Activated effector memory CD4-positive, alpha-beta T cell treated with anti-CD3 and anti-CD28 coated beads, Interleukin-2, amount 50 U/mL, for 16 hours (primary cell): ENCODE results near the gene HOXA1.

Experiments used
- DNase-seq: peaks from one replicate; pipeline ENCODE4 v3.0.0-alpha.2; 2020

Gene HOXA1

GRCh38 chr7:27095897-27096767, at the start of gene HOXA1:
TSS of gene HOXA1 (minus strand) at chr7:27096000. CDS start at chr7:27095912, 88 bp downstream.
- DNase-seq, result peak; percentile 90

DNA sequence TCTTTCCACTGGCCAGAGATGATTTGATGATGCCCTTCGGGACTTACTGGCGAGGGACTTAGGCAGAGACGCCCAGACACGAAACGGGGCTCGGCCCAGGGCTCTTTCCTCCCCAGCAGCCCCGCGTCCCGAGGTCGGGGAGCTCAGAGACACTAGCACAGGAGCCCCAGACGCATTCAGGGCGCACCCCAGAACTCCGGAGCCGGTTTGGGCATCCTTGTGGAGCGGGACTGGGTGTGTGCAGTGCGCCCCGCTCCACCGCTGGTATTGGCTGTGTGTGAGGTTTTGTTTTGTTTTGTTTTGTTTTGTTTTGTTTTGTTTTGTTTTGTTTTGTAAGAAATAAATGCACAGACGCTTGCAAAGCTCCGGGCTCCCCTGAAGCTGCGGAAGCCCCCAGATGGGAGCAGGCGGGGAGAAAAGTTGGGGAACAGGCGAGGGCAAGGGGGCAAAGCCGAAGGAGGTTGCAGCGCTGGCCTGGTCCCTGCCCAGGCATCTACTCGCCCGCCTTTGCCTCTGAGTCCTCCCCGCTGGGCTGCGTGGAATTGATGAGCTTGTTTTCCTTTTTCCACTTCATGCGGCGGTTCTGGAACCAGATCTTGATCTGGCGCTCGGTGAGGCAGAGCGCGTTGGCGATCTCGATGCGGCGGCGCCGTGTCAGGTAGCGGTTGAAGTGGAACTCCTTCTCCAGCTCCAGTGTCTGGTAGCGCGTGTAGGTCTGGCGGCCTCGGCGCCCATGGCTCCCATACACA, 49.5 kb upstream of the HOXA1 start:
- DNase-seq, result peak; percentile 60

- DNase-seq, result peak; percentile 36
Observed at GRCh38 chr7:27144781-27145164, 49.0 kb upstream of the HOXA1 start.

DNA sequence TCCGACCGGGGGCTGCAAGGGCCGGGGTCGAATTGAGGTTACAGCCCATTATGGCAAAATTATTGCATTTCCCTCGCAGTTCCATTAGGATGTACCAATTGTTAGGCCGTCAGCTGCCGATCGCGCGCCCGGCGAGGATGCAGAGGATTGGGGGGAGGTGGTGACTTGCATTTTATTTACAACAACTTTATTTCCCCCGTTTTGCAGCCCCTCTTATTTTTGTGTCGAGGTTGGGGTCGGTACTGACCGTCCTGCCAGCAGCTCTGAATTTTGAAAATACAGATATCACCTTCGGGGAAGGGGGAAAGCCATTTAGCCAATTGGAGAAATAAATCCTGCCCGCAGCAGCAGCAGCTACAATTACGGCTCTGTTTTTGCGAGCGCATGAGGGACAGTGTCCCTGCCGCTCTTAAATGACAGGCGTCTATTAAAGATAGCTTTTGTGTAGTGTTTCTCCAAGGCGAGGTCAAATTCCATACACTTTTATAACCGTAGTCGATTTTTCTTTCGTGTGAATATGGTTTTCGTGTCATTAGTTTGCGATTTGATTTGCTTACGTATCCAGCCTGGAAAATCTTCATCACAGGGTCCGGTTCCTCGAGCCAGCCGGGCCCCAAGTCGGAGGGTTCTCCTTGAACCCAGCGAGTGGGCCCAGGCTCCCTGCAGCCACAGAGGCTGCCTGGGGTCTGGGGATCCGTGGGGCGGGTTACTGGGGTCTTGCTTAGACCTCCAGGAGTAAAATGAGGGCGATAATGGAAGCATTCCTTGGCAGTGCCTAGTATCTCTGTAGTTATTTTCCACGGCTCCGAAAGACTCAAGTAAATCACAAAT, 48.4 kb upstream of the HOXA1 start:
- DNase-seq, result no peak

GRCh38 chr7:27143023-27143949, 47.5 kb upstream of the HOXA1 start, which contains the start of gene HOXA5:
TSS of gene HOXA5 (minus strand) at chr7:27143681. CDS start at chr7:27143607, 74 bp downstream.
- DNase-seq, result no peak

GRCh38 chr7:27142580-27143022, 46.8 kb upstream of the HOXA1 start:
- DNase-seq, result no peak

GRCh38 chr7:27141923-27142579, 46.3 kb upstream of the HOXA1 start:
- no peak for DNase-seq

DNA sequence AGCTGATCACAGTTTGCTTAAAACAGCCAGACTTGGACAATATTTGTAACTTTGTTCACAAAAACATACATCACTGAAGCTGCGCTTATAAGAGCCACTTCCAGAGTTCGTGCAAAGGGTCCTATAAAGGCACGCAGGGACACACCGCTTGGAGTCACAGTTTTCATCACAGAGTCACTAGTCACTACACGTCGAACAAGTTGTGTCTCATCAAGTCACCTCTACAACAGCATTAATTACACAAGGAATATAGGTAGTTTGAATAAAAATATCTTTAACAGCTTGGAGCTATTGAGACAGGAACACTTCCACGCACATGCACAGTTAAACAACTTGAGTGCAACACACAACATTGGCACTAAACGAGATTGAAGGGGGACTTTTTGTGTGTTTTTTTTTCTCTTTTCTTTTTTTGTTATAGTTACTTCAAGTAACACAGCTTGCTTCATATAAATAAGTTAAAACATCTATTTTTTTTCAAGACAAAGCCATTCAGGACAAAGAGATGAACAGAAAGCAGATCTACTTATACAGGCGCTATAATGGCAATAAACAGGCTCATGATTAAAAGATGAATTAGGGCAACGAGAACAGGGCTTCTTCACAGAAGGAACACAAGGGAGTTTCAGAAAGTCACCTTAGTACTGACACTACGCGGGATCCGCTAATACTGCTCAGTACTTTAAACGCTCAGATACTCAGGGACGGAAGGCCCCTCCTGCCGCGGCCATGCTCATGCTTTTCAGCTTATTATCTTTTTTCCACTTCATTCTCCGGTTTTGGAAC, 45.5 kb upstream of the HOXA1 start:
- DNase-seq, result no peak

DNA sequence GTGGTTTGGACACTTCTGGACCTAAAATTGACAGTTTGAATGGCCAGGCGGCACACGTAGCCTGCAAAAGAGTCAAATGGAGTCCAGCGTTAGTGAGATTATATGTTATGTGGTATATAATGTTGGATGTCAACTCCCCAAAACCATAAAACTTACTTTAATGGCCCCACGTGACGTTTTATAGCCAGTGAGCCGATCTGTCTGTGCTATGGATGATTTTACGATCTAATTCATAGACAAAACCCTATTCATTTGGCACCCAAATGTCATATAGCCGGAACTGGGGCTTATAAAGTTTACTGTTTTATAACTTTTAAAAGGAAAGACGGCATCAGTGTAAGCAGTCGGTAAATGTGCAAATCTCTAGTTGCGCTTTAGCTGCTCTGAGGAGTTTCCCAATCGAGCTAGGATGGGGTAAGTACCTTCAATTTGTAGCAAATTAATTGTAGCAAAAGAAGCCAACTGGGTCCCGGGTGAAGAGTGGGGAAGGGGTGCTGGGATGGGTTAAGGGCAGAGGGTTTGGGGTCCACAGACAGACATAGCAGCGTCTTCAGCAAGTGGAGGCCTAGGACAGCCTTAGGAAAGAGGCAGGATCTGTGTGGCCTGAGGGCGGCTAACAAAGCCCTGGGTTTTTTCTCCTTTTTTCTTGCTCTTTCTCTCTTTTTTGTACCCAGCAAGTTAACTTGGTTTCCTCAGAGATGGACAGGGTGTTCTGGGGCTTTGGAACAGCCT, 44.5 kb upstream of the HOXA1 start:
- DNase-seq, result no peak

GRCh38 chr7:27139334-27140125, 43.7 kb upstream of the HOXA1 start:
- no peak for DNase-seq

DNA sequence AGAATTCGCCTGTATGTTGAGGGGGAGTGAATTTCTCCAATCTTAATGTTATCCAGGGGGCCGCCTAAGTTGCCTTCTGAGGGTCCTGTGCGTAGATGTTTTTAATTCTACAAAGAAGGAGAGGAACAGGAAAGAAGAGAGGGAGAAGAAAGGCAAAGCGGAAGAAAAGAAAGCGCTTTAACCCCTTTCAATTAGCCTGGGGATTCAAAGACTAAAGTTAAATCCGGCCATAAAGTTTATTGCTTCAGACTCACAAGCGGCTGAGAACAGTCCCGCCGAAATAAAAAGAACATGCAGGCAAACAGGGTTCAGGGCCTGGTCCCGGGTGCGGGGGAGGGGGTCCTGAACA, 43.2 kb upstream of the HOXA1 start:
- DNase-seq, result no peak

DNA sequence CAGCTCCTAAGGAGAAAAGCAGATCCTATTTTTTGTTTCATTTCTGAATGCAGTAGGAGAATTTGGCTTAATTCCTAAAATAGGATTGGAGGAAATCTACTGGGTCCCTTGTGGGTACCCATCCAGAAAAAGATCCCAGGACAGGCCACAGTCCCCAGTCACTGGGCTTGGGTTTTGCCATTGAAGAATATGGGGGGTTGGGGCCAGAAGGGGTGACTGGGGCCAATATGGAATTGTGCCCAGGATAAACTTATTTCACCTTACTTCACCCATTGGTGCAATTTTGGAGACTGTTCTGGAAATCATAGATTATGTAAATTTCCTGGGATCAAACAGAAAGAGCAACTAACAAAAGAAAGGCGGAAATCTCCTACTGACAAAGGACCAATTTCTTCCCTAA, 42.7 kb upstream of the HOXA1 start:
- DNase-seq, result no peak

DNA sequence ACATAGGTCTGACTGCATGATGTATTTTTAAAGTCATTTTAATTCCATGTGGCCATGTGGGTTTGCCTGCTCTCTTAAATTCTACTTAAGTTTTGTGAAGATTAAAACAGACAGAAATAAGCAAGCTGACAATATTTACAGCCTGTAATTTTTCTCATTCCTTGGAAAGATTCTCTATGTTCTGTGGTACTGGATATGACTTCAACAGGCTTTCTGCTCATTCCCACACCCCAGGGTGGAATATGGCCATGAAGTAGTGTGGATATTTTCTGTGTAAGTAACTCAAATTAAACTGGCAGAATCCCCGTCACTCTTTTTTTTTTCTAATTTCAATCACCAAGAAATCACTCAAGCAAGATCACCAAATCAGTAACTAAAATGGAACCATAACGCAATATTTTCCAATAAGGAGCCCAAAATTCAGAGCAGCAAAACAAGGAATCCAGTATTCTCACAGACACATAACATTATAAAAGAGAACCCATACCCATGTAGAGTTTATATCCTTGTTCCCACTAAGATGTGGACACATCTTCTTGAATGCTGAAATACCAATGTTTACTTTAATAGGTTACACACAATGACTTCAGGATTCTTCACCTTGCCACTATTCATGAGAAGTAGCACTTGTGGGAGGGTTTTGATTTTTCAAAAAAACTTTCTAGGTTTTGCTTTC, 42.0 kb upstream of the HOXA1 start:
- no peak for DNase-seq

GRCh38 chr7:27134392-27134791, 38.6 kb upstream of the HOXA1 start:
- no peak for DNase-seq

- DNase-seq, result no peak
Observed at GRCh38 chr7:27133409-27134231, 37.8 kb upstream of the HOXA1 start.

- DNase-seq, result no peak
Observed at GRCh38 chr7:27132978-27133377, 37.2 kb upstream of the HOXA1 start.

DNA sequence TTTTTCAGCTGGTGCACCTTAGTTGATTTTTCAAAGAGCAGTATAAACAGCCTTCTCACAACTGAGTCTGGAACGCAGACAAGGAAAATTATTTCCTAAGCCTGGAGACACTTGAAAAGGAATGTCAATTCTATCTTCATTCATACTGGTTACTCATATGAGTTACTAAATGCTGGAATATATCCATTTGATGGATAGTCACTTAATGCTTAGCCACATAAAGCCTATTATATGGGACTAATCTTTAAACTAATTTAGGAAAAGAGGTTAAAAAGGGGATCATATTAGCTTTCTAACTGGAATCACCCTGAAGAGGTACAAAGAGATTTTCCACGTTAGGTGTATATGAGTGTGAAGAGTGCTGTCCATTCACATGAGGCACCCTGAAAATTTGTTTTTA, 36.4 kb upstream of the HOXA1 start:
- no peak for DNase-seq
